ENCODE measurements around the gene PRDX2. TPM values are rescaled to one million over a fixed set of nuclear protein-coding genes. Genes with fewer than 3 reads are reported as not detected.
A peak's percentile ranks its signal among the peaks of the same experiment; 100 is the strongest.

The PRDX2 gene
- total RNA-seq, 8 experiments from 2014 or later, result 293 to 612 (median 357) TPM

DNA sequence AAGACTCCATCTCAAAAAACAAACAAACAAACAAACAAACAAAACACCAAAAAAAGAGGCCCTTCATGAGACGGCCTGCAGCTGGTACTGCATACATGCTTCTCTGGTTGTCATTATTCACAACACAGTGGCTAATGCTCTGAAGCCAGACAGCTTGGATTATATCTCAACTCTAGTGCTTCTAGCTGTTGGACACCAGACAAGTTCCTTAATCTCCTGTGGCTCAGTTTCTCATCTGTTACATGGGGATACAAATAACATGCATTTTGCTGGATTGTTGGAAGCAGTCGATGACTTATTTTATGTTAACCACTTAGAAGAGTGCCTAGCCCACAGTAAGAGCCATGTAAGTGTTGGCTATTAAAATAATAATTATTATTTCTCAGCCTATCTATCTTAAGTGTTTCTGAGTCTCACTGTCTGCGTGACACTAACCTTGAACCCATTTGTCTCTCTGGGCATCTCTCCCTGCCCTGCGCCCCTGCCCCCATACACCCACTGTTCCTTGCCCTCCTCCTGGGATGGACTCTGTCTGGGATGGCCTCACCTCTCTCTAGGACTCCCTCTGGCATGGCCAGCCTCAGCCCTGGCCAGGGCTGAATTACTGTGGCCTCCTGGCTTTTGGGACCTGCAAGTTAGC, 13.4 kb downstream of the PRDX2 start:
- in situ Hi-C loops (cut with MboI; ENCODE audit: low pct_unique_long_range_greater_than_20kb in 2 of 9, low sequenced_read_pairs in 9 of 9, unreplicated experiment in 9 of 9), result no loop called here
- no peak overlapping the region for H3K4me3 ChIP-seq
- WGBS, 10 experiments, result 0 to 94% (median 64%) methylated on average over 1 to 4 of the region's 4 CpGs; no CpG with 5 or more reads in 1 of the 10 experiments
- no peak for ATAC-seq (replicated peaks in 6 of 8)
- H3K4me1 ChIP-seq (replicated peaks in 1 of 2), result peaks cover 40 to 48% of the 10 kb centered on the region in 2 donors
- peak overlapping the region; percentile 9 to 52 for H3K27ac ChIP-seq

DNA sequence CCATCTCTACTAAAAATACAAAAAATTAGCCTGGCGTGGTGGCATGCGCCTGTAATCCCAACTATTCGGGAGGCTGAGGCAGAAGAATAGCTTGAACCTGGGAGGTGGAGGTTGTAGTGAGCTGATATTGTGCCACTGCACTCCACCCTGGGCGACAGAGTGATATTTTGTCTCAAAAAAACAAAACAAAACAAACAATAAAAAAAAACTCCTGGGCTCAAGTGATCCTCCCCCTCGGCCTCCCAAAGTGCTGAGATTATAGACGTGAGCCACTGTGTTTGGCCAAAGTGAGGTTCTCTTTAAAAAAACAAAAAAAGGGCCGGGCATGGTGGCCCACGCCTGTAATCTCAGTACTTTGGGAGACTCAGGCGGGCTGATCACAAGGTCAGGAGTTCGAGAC, 14.1 kb downstream of the PRDX2 start:
- in situ Hi-C loops (cut with MboI; ENCODE audit: low pct_unique_long_range_greater_than_20kb in 2 of 9, low sequenced_read_pairs in 9 of 9, unreplicated experiment in 9 of 9), result no loop called here
- Histone ChIP-seq H3K4me3 (no peak overlapping the region), H3K4me1 (replicated peaks in 1 of 2) (peaks cover 44 to 51% of the 10 kb centered on the region in 2 donors), H3K27ac (no peak overlapping the region)
- 68 to 100% (median 87%) methylated on average over 1 to 9 of the region's 10 CpGs; no CpG with 5 or more reads in 4 of the 10 experiments for WGBS, 10 experiments
- no peak for ATAC-seq (replicated peaks in 6 of 8)

DNA sequence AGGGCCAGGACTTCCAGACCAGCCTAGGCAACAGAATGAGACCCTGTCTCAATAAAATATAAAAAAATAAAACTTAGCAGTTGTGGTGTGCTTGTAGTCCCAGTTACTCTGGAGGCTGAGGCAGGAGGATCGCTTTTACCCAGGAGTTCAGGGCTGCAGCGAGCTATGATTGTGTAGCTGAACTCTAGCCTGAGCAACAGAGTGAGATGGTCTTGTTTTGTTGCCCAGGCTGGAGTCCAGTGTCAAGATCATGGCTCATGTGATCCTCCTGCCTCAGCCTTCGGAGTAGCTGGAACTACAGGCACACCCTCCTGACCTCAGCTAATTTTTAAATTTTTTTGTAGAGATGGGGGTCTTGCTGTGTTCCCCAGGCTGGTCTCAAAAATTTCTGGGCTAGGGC, 14.6 kb downstream of the PRDX2 start:
- Histone ChIP-seq H3K4me3 (no peak overlapping the region), H3K4me1 (replicated peaks in 1 of 2) (peaks cover 46 to 56% of the 10 kb centered on the region in 2 donors), H3K27ac (no peak overlapping the region)
- 79 to 100% (median 92%) methylated on average over 1 to 3 of the region's 3 CpGs; no CpG with 5 or more reads in 4 of the 10 experiments for WGBS, 10 experiments
- no peak for ATAC-seq (replicated peaks in 6 of 8)
- in situ Hi-C loops (cut with MboI; ENCODE audit: low pct_unique_long_range_greater_than_20kb in 2 of 9, low sequenced_read_pairs in 9 of 9, unreplicated experiment in 9 of 9), result no loop called here

DNA sequence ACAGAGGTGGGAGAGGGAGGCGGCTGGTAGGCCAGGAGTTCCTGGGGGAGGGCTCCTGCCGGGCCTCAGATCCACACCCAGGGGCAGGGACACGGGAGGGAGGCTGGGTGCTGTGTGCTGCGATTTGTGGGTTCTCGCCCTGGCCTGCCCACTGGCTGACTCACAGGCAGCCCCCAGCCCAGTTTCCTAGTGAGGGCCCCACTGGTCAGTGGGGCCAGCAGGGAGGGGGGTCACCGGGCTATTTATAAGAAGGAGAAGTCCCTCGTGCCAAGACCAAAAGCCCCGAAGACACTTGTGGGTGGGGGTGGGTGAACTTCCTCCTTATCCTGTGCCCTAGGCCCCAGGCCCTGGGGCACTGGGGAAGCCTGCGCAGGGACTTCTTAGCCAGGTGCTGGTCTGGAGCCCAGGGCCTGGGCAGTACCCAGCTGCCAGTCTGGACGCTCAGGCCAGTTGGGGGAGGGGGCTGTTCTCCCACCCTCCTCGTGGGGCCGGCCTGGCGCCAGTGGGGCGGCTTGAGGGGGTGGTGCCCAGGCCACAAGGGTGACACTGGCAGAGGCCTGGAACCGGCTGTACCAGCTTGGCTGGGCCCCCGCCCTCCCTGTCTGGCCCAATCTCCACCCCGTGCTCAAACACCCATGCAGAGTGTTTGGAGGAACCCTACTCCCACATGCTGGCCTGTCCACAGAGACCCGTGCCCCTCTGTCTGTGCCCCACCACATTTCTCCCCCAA, 15.3 kb downstream of the PRDX2 start:
- no peak overlapping the region for H3K27ac ChIP-seq
- 29 to 64% (median 60%) methylated on average over 1 to 3 of the region's 18 CpGs; no CpG with 5 or more reads in 7 of the 10 experiments for WGBS, 10 experiments
- peaks cover 49 to 57% of the 10 kb centered on the region in 2 donors for H3K4me1 ChIP-seq (replicated peaks in 1 of 2)
- no peak overlapping the region for H3K4me3 ChIP-seq
- in situ Hi-C loops (cut with MboI; ENCODE audit: low pct_unique_long_range_greater_than_20kb in 2 of 9, low sequenced_read_pairs in 9 of 9, unreplicated experiment in 9 of 9), result no loop called here
- no peak for ATAC-seq (replicated peaks in 6 of 8)

DNA sequence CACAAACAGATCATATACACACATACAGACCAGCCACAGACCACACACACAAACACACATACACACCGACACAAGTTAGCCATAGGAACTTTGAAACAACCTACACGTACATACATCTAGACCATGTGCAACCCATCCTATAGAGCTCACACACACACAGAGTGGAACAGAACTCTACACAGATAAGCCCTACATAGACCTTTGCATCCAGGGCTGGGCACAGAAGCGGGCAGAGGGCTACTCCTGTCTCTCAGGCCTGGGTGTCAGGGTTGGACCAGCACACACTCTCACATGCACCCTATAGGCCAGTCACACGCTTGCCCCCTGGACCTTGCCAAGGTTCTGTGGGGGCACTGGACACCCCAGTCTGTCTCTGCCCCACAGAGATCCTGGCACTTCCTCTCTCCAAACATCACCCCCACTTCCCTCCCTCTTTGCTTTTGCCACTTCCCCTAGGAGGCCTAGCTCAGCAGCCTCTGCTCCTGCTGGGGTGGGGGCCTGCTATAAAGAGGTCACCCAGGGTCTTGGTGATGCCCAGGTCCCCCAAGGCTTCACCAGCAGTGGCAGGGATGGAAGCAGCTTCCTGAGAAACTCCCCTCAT, 16.1 kb downstream of the PRDX2 start:
- ATAC-seq (replicated peaks in 6 of 8), result no peak

DNA sequence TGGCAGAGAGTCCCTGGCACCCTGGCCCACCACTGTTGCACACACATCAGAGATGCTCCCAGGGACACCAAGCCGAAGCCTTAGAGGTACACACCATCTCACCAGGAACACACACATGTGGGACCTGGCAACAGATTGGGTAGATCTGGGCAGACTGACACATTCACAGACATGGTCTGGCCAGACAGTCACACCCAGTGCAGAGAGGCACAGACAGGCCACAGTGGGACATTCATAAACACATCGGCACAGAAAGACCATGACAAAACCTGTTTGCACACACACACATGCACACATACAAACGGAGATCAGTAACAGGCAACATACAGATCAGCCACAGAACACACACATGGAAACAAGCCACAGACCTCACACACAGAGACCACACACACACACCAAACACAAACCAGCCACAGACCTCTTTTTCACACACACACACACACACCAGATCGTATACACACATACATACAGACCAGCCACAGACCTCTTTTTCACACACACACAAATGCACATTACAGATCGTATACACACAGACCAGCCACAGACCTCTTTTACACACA, 16.6 kb downstream of the PRDX2 start:
- H3K27ac ChIP-seq, result peak overlapping the region in 1 of 2 donors; percentile 39
- no peak for ATAC-seq (replicated peaks in 6 of 8)
- 0 to 87% (median 49%) methylated on average over 1 to 3 of the region's 5 CpGs; no CpG with 5 or more reads in 1 of the 10 experiments for WGBS, 10 experiments
- no peak overlapping the region for H3K4me3 ChIP-seq
- in situ Hi-C loops (cut with MboI; ENCODE audit: low pct_unique_long_range_greater_than_20kb in 2 of 9, low sequenced_read_pairs in 9 of 9, unreplicated experiment in 9 of 9), result no loop called here
- peaks cover 39 to 47% of the 10 kb centered on the region in 2 donors for H3K4me1 ChIP-seq (replicated peaks in 1 of 2)

More for the DNA sequence above, 16.1 kb downstream of the PRDX2 start:
- Histone ChIP-seq H3K4me3 (no peak overlapping the region), H3K4me1 (replicated peaks in 1 of 2) (peaks cover 43 to 51% of the 10 kb centered on the region in 2 donors), H3K27ac (no peak overlapping the region)
- 80 to 100% (median 92%) methylated on average over 1 to 2 of the region's 4 CpGs; no CpG with 5 or more reads in 6 of the 10 experiments for WGBS, 10 experiments
- in situ Hi-C loops (cut with MboI; ENCODE audit: low pct_unique_long_range_greater_than_20kb in 2 of 9, low sequenced_read_pairs in 9 of 9, unreplicated experiment in 9 of 9), result no loop called here

DNA sequence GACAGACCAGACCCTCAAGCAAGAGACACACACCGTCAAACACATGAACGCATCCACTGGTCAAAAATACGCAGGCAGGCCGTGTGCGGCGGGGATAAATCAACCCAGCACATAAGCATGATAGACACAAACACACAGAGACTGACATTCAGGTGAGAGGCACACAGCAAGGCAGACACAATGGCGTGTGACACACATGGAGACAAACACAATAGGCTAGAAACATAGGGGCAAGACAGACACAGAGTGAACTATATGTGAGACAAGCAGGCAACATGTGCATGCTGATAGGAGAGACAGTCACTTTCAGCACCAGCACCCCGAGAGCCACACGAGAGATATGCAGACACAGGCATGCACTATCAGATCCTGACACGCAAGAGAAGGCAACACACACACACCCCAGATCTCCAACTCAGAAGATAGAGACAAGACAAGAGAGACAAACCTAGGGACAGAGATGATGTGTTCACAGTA, 17.2 kb downstream of the PRDX2 start:
- Histone ChIP-seq H3K4me1 (replicated peaks in 1 of 2) (peaks cover 39 to 46% of the 10 kb centered on the region in 2 donors), H3K27ac (peak overlapping the region in 1 of 2 donors; percentile 39), H3K4me3 (no peak overlapping the region)
- WGBS, 10 experiments, result 44 to 91% (median 82%) methylated on average over 1 to 7 of the region's 10 CpGs; no CpG with 5 or more reads in 4 of the 10 experiments
- in situ Hi-C loops (cut with MboI; ENCODE audit: low pct_unique_long_range_greater_than_20kb in 2 of 9, low sequenced_read_pairs in 9 of 9, unreplicated experiment in 9 of 9), result no loop called here
- no peak for ATAC-seq (replicated peaks in 6 of 8)

DNA sequence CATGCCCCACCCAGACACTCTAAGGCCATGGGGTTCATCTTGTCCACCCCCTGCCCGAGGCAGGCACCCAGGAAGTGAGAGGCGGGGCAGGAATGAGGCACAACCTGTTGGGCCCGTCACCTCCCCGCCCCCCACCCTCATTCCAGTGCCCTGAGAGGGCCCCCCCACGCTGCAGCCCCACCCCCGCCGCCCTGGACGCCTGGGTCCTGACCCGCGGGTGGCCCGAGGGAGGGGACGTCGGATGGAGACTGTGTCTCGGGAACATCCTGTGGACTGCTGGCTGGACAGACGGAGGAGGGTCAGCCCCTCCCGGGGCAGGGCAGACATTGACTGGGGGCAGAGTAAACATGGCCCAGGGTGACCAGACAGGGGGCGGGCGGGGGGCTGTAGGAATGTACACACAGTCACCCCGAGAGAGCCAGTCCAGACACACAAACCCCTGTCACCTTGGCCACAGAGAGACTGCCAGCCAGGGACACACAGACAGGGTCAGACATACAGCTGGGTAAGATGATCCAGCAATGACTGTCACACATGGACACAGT, 17.7 kb downstream of the PRDX2 start:
- peaks cover 39 to 46% of the 10 kb centered on the region in 2 donors for H3K4me1 ChIP-seq (replicated peaks in 1 of 2)
- ATAC-seq (replicated peaks in 6 of 8), result no peak
- no peak overlapping the region for H3K4me3 ChIP-seq
- no CpG with 5 or more reads among the region's 19 CpGs for WGBS, 10 experiments
- in situ Hi-C loops (cut with MboI; ENCODE audit: low pct_unique_long_range_greater_than_20kb in 2 of 9, low sequenced_read_pairs in 9 of 9, unreplicated experiment in 9 of 9), result no loop called here
- H3K27ac ChIP-seq, result peak overlapping the region in 1 of 2 donors; percentile 39

DNA sequence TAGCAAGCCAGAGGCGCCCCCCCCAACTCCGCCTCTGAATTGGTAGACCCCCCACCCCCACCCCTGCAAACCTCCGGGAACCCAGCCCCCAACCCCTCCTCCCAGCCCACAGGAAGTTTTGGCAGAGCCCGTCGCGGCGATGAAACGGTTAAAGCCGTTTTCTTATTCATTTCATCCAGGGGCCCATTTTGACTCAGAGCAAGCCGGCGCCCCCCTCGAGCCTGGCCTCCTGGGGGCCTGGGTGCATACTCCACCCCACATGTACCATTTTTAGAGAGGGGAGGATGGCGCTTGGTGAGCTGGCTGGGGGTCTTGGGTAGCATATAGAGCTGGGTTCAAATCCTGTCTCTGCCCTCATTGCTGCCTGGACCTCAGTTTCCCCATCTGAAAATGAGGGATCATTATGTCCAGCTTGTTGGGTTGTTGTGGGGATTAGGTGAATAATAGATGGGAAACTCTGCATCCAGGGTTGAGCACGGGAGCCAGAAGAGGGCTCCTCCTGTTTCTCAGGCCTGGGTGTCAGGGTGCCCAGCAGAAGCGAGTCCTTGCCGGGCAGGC, 18.2 kb downstream of the PRDX2 start:
- ATAC-seq (replicated peaks in 6 of 8), result no peak
- WGBS, 10 experiments, result 18 to 20% methylated on average over 1 to 6 of the region's 16 CpGs; no CpG with 5 or more reads in 8 of the 10 experiments
- peak overlapping the region in 4 of 5 donors; percentile 27 to 31 (median 28) for H3K4me3 ChIP-seq
- H3K27ac ChIP-seq, result peak overlapping the region in 1 of 2 donors; percentile 53
- H3K4me1 ChIP-seq (replicated peaks in 1 of 2), result peaks cover 39 to 46% of the 10 kb centered on the region in 2 donors
- in situ Hi-C loops (cut with MboI; ENCODE audit: low pct_unique_long_range_greater_than_20kb in 2 of 9, low sequenced_read_pairs in 9 of 9, unreplicated experiment in 9 of 9), result no loop called here

DNA sequence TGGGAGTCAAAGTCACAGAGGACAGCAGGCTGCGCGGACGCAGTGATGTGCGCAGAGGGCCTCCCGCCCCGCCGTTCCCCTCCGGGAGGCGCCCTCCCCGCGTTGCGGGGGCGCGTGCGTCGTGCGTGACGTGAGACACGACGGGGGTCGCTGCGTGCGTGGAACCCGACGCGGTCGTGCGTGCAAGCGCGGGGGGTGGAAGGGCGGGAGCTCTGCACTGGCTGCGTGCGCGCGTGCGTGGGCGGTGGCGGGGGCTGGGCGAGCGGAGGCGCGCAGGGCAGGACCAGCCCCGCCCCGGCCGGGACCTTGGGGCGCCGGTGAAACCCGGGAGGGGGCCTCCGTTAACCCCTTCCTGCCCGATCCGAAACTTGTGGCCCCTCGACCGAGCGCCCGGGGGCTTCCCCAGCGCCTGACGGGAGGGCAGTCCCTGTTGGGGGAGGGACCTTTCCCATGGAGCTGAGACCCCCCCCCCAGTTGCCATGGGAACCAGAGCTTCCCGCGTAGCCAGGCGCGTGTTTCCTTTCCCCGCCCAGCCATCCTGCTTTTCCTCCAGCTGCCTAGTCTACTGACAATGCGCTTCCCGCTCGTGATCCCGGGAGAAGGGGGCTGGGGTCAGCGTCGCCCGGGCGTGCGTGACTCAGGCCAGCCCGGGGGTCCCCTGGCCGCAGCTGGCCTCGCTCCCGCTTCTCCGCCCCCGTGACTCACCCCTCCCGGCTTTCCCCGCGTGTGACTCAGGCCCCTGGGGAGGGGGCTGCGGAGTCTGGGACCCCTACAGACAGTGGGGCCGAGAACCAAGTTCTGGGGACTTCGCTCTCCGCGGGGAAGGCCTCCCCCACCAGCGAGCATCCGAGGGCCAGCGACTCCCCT, 18.9 kb downstream of the PRDX2 start:
- 0% methylated on average over 1 of the region's 88 CpGs; no CpG with 5 or more reads in 9 of the 10 experiments for WGBS, 10 experiments
- in situ Hi-C loops (cut with MboI; ENCODE audit: low pct_unique_long_range_greater_than_20kb in 2 of 9, low sequenced_read_pairs in 9 of 9, unreplicated experiment in 9 of 9), result no loop called here
- Histone ChIP-seq H3K4me1 (replicated peaks in 1 of 2) (peaks cover 44 to 50% of the 10 kb centered on the region in 2 donors), H3K27ac (peak overlapping the region; percentile 31 to 53), H3K4me3 (peak overlapping the region; percentile 11 to 31 (median 28))
- peak; percentile 5 to 73 (median 67) for ATAC-seq (replicated peaks in 6 of 8)

DNA sequence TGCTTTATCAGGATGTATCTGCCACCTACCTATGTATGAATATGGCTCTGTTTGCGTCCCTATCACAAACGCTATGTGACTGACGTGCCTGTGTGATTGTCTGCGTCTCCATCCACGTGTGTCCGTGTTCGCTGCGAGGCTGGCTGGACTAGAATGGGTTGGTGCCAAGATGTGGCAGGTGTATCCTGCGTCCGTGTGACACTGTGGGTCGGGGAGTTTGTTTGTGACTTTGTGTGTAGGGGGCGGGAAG, 19.5 kb downstream of the PRDX2 start:
- in situ Hi-C loops (cut with MboI; ENCODE audit: low pct_unique_long_range_greater_than_20kb in 2 of 9, low sequenced_read_pairs in 9 of 9, unreplicated experiment in 9 of 9), result no loop called here
- 0 to 49% methylated on average over 3 to 8 of the region's 12 CpGs; no CpG with 5 or more reads in 8 of the 10 experiments for WGBS, 10 experiments
- Histone ChIP-seq H3K27ac (peak overlapping the region; percentile 11 to 31), H3K4me3 (peak overlapping the region; percentile 11 to 31 (median 28)), H3K4me1 (replicated peaks in 1 of 2) (peaks cover 44 to 53% of the 10 kb centered on the region in 2 donors)
- ATAC-seq (replicated peaks in 6 of 8), result no peak
